Lung microvascular endothelial cell (primary cell): ENCODE results near the gene OR6J1. TPM values are rescaled to one million over a fixed set of nuclear protein-coding genes. Genes with fewer than 3 reads are reported as not detected.

Source experiments
- total RNA-seq: library from RNA; depleted of rRNA; stranded (reverse); fragments of >200 nt; gene quantifications from 2 replicates; pipeline ENCODE4 v1.2.1, GENCODE V29; 2014

Gene OR6J1
- total RNA-seq, 1 donor from 2014 or later = not detected

Other genes with a start within 250 kb of the OR6J1 start
- 300 and 362 TPM in 2 replicates for gene DAD1, start 55.1 kb downstream of the OR6J1 start, total RNA-seq
- 4.6 and 8.3 TPM in 2 replicates for gene ABHD4, start 46.1 kb downstream of the OR6J1 start, total RNA-seq
- 39.1 and 51.4 TPM in 2 replicates for gene OXA1L, start 122.3 kb upstream of the OR6J1 start, total RNA-seq
- 5.0 and 6.7 TPM in 2 replicates for gene SLC7A7, start 171.1 kb upstream of the OR6J1 start, total RNA-seq
- 43.7 and 46.9 TPM in 2 replicates for gene MRPL52, start 185.5 kb upstream of the OR6J1 start, total RNA-seq
- 43.3 and 80.2 TPM in 2 replicates for gene MMP14, start 192.2 kb upstream of the OR6J1 start, total RNA-seq
- gene LRP10, start 227.4 kb upstream of the OR6J1 start, total RNA-seq = 37.3 and 44.0 TPM in 2 replicates
- gene REM2, start 238.9 kb upstream of the OR6J1 start, total RNA-seq = under 0.01 TPM in 1 of 2 replicates, not detected in the other